ENCODE results near the gene RTL5. TPM values are rescaled to one million over a fixed set of nuclear protein-coding genes. Genes with fewer than 3 reads are reported as not detected.

Gene RTL5
- total and polyA plus RNA-seq, 9 donors, result 3.6 to 17.6 (median 14.4) TPM

DNA sequence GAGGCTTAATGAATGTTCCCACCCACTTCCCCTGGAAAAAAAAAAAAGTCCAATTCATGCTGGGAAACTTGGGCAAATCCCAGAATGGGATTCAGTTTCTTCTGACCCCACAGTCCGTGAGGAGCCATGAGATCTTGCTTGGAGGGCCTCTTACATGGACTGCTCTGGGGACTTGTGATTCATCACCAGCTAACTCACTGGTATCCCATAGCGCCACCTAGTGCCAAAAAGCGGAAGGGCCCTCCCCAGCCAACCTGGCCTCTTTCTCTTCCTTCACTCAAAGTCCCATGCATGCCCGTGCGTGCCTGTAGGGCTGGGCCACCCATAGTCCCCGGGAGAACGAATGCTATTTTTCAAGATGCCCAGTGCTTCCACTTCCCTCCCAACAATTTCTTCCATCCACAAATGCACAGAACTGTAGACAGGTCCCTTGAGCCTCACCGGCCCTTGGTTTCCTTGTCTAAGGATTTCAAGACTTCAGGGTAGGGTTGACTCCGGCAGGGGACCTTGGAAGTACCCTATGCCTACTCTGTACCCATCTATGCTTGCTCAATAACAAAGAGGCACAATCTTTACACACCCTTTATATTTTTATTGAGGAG lies 5.1 kb downstream of the RTL5 start:
- no peaks in the 10 kb centered on the region for H3K9me3 ChIP-seq
- DNase-seq, result peak; percentile 79 to 89 (median 87)
- peak overlapping the region in 1 of 2 donors; percentile 42 for H3K27ac ChIP-seq
- H3K4me3 ChIP-seq, result no peak overlapping the region
- no peak for TF ChIP-seq EP300 (IDR thresholded peaks at IDR 0.05)
- TF ChIP-seq, protein P1, sequence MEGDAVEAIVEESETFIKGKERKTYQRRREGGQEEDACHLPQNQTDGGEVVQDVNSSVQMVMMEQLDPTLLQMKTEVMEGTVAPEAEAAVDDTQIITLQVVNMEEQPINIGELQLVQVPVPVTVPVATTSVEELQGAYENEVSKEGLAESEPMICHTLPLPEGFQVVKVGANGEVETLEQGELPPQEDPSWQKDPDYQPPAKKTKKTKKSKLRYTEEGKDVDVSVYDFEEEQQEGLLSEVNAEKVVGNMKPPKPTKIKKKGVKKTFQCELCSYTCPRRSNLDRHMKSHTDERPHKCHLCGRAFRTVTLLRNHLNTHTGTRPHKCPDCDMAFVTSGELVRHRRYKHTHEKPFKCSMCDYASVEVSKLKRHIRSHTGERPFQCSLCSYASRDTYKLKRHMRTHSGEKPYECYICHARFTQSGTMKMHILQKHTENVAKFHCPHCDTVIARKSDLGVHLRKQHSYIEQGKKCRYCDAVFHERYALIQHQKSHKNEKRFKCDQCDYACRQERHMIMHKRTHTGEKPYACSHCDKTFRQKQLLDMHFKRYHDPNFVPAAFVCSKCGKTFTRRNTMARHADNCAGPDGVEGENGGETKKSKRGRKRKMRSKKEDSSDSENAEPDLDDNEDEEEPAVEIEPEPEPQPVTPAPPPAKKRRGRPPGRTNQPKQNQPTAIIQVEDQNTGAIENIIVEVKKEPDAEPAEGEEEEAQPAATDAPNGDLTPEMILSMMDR (IDR thresholded peaks at IDR 0.05), result peak; percentile 32 to 75 (median 72)
- TF ChIP-seq POLR2A (IDR thresholded peaks at IDR 0.05), result peak; percentile 26
- H3K27me3 ChIP-seq, result no peaks in the 10 kb centered on the region
- intact Hi-C loops (cut with DNase I), result loop anchor here (2.0 to 5.0 kb wide), 5 partner anchors 104 to 129 kb away; no protein-coding TSS in a partner anchor
- no peaks in the 10 kb centered on the region for H3K4me1 ChIP-seq (ENCODE audit: insufficient read depth)
- H3K36me3 ChIP-seq, result no peaks in the 10 kb centered on the region
- WGBS, 3 donors, result 19 to 23% (median 20%) methylated on average over 9 of the region's 9 CpGs

DNA sequence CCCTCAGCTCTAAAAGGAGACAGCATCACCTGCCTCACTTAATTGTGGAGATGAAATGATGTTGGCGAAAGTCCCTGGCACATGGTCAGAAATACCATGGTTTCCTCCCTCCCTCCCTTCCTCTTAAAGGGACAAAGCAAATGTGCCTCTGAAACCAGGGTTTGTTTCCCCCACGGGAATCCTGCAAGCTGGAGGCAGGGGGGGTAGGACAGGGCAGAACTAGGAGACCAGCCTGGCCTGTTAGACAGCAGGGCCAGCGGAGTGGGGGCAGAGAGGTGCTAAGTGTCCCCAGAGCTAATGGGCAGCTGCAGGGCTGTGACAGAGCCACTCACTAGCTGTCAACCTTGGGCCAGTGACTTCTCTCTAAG lies 5.7 kb downstream of the RTL5 start:
- H3K4me1 ChIP-seq (ENCODE audit: insufficient read depth), result no peaks in the 10 kb centered on the region
- peak overlapping the region in 1 of 2 donors; percentile 42 for H3K27ac ChIP-seq
- H3K36me3 ChIP-seq, result no peaks in the 10 kb centered on the region
- no peaks in the 10 kb centered on the region for H3K27me3 ChIP-seq
- intact Hi-C loops (cut with DNase I), result loop anchor here (2.0 to 5.0 kb wide), 5 partner anchors 104 to 129 kb away; no protein-coding TSS in a partner anchor
- WGBS, 3 donors, result 44 to 47% (median 45%) methylated on average over 3 of the region's 3 CpGs
- TF ChIP-seq POLR2A (IDR thresholded peaks at IDR 0.05), result no peak
- TF ChIP-seq, protein P1 (IDR thresholded peaks at IDR 0.05), result no peak
- no peak for TF ChIP-seq EP300 (IDR thresholded peaks at IDR 0.05)
- no peak overlapping the region for H3K4me3 ChIP-seq
- peak in 2 of 5 donors; percentile 25 to 27 for DNase-seq
- H3K9me3 ChIP-seq, result no peaks in the 10 kb centered on the region

DNA sequence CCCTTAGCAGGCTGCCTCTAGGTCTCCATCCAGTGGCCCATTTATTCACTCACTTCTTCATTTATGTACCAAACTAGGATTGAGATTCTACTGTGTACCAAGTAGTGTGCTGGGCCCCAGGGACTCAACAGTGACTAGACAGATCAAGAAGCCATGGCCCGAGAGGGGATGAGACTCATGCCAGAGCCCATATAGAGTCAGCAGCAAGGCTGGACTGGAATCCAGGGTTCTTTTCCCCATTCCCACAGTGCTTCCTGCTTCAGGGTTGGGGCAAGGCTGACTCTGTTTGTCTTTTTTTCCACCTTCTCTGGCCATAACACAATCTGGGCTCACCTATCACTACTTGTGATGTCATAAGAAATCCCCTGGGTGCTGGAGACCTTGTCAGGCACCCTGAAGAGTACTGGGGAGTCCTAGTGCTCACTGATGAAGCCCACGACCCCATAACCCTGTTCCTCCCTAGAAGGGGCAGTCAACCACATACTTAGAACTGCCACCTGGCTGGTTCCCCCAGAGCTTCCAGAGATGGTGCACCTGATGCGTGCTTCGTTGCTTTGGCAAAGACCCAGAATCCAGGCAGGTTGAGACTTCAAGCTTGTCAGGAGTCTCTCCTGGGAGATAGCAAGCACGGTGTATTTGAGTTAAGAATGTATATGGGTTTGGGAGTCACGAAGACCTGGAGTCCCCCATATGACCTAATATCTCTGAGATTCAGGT lies 6.2 kb downstream of the RTL5 start:
- no peak overlapping the region for H3K4me3 ChIP-seq
- TF ChIP-seq, protein P1 (IDR thresholded peaks at IDR 0.05), result no peak
- TF ChIP-seq POLR2A (IDR thresholded peaks at IDR 0.05), result no peak
- TF ChIP-seq EP300 (IDR thresholded peaks at IDR 0.05), result no peak
- 53 to 59% (median 53%) methylated on average over 6 of the region's 6 CpGs for WGBS, 3 donors
- H3K9me3 ChIP-seq, result no peaks in the 10 kb centered on the region
- peak overlapping the region in 1 of 2 donors; percentile 42 for H3K27ac ChIP-seq
- intact Hi-C loops (cut with DNase I), result loop anchor here (2.0 to 5.0 kb wide), 5 partner anchors 103 to 128 kb away; no protein-coding TSS in a partner anchor
- H3K27me3 ChIP-seq, result no peaks in the 10 kb centered on the region
- DNase-seq, result peak in 2 of 5 donors; percentile 18 to 42
- no peaks in the 10 kb centered on the region for H3K36me3 ChIP-seq
- H3K4me1 ChIP-seq (ENCODE audit: insufficient read depth), result no peaks in the 10 kb centered on the region

DNA sequence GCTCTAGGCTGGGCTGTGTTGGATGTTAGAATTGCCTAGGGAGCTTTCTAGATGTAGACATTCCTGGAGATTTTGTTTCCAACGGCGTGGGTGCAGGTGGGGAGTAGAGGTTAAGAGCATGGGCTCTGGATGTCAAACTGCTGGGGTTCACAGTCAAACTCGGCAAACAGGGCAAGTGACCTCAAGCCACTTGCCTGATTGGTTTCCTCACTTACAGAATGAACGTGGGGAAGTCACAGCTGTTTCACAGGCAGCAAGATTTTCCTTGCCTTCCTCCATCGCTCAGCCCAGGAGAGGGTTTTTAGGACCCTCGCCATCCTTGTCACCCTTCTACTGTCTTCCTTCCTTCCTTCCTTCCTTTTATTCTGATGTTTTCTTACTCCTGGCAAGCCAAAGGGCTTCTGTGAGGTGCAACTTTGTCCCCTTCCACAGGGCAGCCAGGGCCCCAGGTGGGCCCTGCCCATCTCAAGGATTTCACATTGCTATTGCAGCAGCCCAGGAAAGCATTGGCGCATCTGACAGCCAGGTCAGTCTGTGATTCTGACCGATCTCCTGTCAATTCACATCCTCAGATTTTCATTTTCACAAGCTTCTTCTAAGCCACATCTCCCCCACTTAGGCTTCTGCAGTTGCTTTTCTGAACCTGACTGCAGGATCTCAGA lies 7.0 kb downstream of the RTL5 start:
- DNase-seq, result no peak
- H3K4me3 ChIP-seq, result no peak overlapping the region
- intact Hi-C loops (cut with DNase I), result loop anchor here in 3 of 4 donors (5.0 kb wide), 4 partner anchors 102 to 127 kb away; no protein-coding TSS in a partner anchor
- H3K9me3 ChIP-seq, result no peaks in the 10 kb centered on the region
- H3K27ac ChIP-seq, result no peak overlapping the region
- no peak for TF ChIP-seq POLR2A (IDR thresholded peaks at IDR 0.05)
- TF ChIP-seq, protein P1 (IDR thresholded peaks at IDR 0.05), result no peak
- TF ChIP-seq EP300 (IDR thresholded peaks at IDR 0.05), result no peak
- H3K4me1 ChIP-seq (ENCODE audit: insufficient read depth), result no peaks in the 10 kb centered on the region
- no peaks in the 10 kb centered on the region for H3K27me3 ChIP-seq
- H3K36me3 ChIP-seq, result no peaks in the 10 kb centered on the region
- 75 to 81% (median 76%) methylated on average over 8 of the region's 8 CpGs for WGBS, 3 donors
